GM12874 (cell line): ENCODE data around the gene MARK3.
A peak's percentile ranks its signal among the peaks of the same experiment; 100 is the strongest.

ENCODE experiments used
- TF ChIP-seq, protein P1 (sequence below): IDR thresholded peaks from 2 replicates; pipeline ENCODE4 v1.5.1; 2011; ENCODE audit warnings: low read depth, mild to moderate bottlenecking, control low read depth, low read length, moderate library complexity; ENCODE audit not compliant: insufficient read depth

The MARK3 gene

DNA sequence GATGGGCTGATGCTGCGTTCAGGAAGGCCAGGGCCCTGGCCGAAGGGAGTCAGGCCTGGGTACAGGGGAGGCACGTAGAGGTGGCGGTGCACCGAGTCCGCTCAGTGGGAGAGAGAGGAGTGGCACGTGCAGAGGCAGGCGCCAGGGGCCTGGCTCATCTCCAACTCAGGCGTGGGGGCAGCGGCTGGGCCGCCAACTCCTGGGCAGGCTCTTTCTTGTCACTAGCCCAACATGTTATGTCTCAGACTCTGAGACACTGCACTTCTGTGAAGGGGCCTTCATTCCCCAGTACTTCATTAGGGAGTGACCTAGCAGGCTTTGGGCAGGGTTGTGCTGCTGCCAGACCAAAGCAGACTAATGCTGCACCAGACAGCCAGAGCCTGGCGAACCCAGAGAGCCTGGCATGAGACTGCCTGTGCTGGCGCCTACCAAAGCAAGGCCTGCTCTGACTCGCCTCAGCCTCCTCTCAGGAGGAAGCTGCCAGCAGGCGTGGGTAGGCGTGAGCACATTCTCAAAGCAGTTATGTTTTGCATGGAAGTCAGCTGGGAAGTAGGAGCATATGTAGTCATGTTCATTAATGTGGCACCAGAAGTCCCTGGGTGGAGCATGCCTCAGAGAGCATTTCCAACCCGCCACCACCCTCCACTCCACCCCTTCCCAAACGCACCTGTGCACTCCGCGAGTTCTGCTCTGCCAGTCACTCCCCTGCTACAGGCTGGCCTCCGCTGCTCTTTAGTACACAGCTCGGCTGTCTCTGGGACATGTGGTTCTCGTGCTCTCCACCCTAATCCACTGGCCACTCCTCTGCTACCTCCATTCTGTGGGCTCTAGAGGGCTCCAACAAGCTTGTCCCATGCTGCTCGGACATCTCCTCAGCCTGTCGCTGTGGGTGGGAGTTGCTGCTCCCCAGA lies 127.7 kb downstream of the MARK3 start:
- TF ChIP-seq, protein P1, sequence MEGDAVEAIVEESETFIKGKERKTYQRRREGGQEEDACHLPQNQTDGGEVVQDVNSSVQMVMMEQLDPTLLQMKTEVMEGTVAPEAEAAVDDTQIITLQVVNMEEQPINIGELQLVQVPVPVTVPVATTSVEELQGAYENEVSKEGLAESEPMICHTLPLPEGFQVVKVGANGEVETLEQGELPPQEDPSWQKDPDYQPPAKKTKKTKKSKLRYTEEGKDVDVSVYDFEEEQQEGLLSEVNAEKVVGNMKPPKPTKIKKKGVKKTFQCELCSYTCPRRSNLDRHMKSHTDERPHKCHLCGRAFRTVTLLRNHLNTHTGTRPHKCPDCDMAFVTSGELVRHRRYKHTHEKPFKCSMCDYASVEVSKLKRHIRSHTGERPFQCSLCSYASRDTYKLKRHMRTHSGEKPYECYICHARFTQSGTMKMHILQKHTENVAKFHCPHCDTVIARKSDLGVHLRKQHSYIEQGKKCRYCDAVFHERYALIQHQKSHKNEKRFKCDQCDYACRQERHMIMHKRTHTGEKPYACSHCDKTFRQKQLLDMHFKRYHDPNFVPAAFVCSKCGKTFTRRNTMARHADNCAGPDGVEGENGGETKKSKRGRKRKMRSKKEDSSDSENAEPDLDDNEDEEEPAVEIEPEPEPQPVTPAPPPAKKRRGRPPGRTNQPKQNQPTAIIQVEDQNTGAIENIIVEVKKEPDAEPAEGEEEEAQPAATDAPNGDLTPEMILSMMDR: no peak

DNA sequence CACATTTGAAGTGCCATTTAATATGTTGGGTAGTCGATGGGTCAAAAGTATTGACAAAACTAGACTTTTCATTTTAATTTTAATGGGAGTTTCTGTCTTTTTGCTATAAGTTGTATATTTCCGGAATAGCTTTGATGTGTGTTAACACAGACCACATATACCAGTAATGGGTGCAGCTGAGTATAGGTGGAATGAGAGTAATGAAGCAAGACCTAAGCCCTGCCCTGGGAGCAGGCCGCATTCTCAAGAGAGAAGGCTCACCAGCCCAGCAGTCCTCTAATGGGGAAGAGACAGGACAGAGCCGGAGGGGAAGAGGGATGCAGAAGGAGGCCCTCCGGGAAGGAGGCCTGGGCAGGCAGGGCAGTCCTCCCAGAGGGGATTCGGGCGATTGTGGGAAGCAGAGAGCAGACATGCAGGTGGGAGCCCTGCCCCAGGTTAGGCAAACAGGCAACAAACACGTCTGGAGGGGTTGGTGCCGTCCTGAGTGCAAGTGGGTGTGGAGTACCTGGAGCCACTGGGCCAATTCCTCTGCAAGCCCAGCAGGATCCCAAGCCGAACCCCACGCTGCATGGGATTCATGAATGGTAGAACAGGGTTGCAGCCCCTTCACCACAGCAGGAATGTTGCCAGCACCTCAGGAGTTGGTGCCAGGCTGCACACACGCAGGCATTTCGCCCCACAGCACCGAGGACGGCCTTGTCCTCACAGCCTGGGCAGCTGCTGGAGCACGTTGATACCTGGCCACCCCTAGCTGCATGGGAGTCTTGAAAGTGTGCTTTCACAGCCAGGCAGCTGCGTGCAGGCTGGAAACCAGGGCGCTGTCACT lies 129.6 kb downstream of the MARK3 start:
- TF ChIP-seq, protein P1: no peak

DNA sequence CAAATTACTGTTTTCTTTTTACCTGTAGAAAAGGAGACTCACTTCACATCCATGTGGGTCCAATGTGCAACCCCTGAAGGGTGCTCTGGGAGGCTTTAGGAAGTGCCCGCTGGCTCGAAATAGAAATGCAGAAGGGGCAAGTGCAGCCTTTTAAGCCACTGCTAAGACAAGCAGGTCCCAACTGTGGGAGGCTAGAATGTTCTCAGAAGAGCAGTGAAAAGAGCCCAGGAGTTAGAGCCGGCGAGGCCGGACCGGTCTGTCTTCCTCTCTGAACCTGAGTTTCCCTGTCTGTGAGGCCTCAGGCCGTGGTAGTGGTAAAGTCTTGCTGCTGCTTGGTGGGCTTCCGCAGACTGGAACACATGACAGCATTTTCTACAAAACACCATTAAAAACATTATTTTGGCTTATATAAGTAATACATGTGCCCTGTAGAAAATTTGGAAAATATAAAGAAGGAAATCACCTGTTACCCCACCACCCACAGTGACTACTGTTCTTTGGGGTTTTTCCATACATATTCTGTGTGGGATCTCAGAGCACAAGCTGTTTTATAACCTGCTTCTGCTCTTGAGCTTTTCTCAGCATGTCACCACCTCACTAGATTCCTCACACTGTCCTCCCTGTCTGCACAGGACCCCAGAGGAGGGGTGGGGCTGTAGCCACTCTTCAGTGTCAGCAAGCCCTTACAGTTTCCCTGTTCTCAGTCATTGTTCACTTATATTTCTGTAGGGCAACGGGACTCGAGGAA lies 131.4 kb downstream of the MARK3 start:
- TF ChIP-seq, protein P1: no peak

DNA sequence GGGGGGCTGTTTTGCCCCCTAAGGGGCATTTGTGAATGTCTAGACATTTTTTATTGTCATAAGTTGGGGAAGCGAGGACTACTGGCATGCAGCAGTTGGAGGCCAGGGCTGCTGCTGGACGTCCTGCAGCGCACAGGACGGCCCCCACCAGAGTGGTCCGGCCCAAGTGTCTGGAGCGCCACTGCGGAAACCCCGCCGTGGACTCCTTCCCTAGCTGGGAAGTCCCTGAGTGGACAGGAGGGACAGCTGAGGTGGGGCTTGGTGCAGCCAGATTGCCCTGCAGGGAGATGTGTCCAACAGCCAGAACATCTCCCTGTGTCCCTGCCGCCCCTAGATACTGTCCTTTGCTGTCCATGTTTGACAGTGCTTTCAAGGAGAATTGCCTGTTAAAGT lies 132.0 kb downstream of the MARK3 start:
- TF ChIP-seq, protein P1: no peak

DNA sequence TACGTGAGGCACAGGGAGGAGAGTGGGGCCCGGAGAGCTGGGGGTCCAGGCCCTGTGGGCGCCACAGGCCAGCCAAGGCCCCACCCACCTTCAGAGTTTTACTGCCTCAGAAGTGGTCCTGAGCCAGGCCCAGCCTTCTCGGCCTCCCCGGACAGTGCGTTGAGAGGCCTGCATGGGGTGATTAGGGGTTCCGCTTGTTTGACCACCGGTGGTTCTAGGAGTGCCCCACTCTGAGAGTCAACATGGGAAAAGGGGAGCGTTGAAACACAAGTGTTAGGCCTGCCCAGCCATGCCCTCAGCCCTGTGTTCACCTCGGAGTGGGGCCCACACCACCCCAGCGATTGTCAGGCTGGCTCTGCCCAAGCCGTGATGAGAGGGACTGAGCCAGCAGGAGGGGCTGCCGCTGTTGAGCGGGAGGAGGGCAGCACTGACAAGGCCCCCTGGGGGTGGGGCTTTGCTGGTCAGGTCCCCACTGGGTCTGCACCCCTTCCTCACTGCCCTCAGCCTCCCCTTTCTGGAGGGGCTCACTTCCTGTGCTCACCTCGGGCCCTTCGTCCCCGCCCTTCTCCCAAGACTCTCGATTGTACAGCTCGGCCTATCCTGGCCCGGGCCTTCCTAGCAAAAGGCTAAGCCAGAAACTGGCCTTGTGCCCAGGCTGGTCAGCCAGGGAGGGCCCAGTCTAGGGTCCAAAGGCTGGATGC lies 132.7 kb downstream of the MARK3 start:
- TF ChIP-seq, protein P1: no peak

DNA sequence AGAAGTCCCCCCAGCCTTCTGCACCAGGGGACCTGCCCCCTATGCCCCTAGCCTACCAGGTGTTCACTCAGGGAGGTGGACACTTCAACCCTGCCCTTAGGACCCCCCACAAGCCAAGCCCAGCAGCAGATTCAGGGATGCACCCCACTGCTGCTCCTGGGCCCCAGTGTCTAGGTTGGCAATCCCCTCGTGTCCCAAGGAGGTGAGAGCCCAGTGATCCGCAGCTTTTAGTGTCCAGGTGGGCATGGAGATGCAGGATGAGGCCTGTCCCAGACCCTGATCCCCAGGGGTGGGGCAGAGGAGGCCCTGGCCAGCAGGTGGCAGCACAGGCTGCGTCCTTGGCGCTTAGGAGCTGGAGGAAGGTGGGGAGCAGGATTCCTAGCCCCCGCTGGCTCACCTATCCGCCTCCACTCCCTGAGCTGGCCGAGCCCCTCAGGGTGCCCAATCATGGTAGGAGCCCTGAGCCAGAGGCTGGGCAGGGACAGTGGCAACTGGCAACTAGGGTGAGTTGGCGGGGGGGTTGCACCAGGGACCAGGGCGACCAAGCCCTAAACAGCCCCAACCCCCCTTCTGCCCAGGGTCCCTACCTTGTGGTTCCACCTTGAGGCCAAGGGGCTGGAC lies 133.3 kb downstream of the MARK3 start:
- TF ChIP-seq, protein P1: peak; percentile 97
